ENCODE results near the gene PSMD8.

GRCh38 chr19:38360351-38360750, 14.0 kb upstream of the PSMD8 start:
- TF ChIP-seq, protein P1, sequence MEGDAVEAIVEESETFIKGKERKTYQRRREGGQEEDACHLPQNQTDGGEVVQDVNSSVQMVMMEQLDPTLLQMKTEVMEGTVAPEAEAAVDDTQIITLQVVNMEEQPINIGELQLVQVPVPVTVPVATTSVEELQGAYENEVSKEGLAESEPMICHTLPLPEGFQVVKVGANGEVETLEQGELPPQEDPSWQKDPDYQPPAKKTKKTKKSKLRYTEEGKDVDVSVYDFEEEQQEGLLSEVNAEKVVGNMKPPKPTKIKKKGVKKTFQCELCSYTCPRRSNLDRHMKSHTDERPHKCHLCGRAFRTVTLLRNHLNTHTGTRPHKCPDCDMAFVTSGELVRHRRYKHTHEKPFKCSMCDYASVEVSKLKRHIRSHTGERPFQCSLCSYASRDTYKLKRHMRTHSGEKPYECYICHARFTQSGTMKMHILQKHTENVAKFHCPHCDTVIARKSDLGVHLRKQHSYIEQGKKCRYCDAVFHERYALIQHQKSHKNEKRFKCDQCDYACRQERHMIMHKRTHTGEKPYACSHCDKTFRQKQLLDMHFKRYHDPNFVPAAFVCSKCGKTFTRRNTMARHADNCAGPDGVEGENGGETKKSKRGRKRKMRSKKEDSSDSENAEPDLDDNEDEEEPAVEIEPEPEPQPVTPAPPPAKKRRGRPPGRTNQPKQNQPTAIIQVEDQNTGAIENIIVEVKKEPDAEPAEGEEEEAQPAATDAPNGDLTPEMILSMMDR (conservative IDR thresholded peaks at IDR 0.05; ENCODE audit: low read length) = no peak
- no peak for TF ChIP-seq EZH2phosphoT487 (IDR thresholded peaks at IDR 0.05; ENCODE audit: borderline replicate concordance, low read depth, low read length)
